Activated CD8-positive, alpha-beta memory T cell treated with anti-CD3 and anti-CD28 coated beads, Interleukin-2, amount 10 ng/mL, durations not matched to agents 7 days and 5 days (primary cell): ENCODE data around the gene DENND1B. TPM values are rescaled to one million over a fixed set of nuclear protein-coding genes. Genes with fewer than 3 reads are reported as not detected.
"Not testable (repeated sequence)": the region's sequence is repeated elsewhere in the genome, so short reads cannot be mapped to it uniquely, and the experiment has no call there.

Source experiments
- ATAC-seq: fragments of 150-1000 bp; cut with Tn5 transposase; one replicate; pipeline ENCODE4 v1.10.0; 2021; ENCODE audit warnings: moderate library complexity
- CTCF ChIA-PET: fragments of 350-600 bp; sonication (Branson Sonifier 250); formaldehyde crosslinking; loops from one replicate; lab custom pipeline; 2021; ENCODE audit warnings: antibody characterized with exemption; lab: Charles Lee
- DNase-seq: peaks from one replicate; pipeline ENCODE4 v3.0.0-alpha.2; 2020
- H3K27ac Mint-ChIP-seq: one replicate; pipeline ENCODE4 v1.8.0; 2021; ENCODE audit warnings: mild to moderate bottlenecking, mixed read lengths
- H3K27me3 Mint-ChIP-seq: one replicate; pipeline ENCODE4 v1.8.0; 2021; ENCODE audit warnings: mixed read lengths
- H3K36me3 Mint-ChIP-seq: one replicate; pipeline ENCODE4 v1.8.0; 2021; ENCODE audit warnings: mild to moderate bottlenecking, mixed read lengths
- H3K4me1 Mint-ChIP-seq: one replicate; pipeline ENCODE4 v1.8.0; 2021; ENCODE audit warnings: mixed read lengths
- H3K4me3 Mint-ChIP-seq: one replicate; pipeline ENCODE4 v1.8.0; 2021; ENCODE audit warnings: mild to moderate bottlenecking, moderate library complexity, mixed read lengths
- H3K9me3 Mint-ChIP-seq: one replicate; pipeline ENCODE4 v1.8.0; 2022; ENCODE audit warnings: low read depth, mixed read lengths
- total RNA-seq, 2 experiments: library from RNA; stranded (reverse); gene quantifications; one replicate each; pipeline ENCODE4 v1.2.3, GENCODE V29; 2021

DENND1B gene
- total RNA-seq, 2 experiments from 2014 or later: 29.5 to 30.3 TPM

DNA sequence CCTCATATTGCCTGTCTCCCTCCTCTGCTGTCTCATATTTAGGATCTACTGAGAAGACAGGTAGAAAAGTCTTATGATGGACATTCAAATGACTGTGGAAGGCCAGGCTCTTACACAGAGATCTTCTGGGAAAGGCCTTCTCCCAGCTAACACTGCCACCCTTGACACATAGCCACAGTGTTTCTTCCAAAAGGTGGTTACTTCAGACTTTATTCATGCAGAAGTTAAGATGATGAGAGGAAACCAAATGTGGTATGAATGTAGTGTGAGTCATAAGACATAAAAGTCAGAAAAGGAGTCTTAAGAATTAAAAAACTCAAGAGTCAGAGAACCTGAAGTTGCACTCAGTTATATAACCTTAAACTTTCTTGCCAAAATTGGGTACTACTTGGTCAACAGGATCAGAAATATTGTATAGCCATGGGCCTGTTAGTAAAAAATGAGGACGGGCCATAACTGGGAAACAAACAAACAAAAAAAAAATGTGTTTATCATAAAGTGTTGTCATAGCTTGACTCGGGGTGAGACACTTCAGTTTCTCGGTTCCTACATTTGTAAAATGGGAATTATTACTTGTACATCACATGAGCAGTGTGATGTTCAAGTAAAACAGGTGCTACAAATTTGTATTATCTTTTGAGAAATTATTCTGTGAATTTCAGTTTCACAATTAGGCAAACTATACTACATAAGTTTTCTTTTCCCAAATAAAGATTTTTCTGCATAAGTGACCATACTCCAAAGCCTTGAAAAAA, 1.2 kb upstream of the DENND1B start:
- Mint-ChIP-seq H3K27me3 (no peaks in the 10 kb centered on the region), H3K36me3 (peaks cover 23% of the 10 kb centered on the region)
- ATAC-seq: peak; percentile 61

DNA sequence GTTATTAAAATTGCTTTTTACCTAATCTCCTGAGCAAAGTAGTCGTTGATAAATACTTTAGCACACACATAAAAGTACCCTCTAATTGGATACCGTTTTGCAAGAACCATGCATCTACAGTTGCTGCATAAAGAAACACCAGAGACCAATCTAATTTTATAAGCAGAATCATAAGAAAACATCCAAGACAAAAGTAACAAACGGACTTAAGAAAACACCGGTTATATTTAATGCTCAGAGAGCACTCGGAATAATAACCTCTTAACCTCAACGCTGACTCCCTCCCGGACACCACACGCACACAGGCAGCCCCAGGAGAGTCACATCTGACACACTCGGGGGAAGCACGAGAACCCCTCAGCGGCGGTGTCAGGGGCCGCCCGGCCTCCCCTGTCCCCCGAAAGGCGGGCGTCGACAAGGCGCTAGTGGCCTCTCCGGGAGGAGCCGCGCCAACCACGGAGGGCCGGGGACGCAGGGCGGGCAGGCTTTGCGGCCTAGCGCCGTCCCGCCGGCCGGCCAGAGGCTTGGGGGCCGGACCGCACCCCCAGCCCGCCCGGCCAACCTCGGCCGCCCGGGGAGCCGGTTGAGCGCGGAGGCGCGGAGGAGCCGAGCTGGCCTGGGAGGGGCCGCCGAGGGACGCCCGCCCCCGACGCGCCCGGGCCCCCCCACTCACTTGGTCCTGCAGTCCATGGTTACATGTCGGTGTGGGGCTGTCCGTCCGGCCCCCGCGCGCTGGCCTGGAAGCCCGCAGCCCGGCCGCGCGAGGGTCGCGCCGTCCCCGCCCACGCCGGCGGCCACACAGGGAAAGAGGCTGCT, 606 bp downstream of the DENND1B start:
- H3K36me3 Mint-ChIP-seq: peaks cover 25% of the 10 kb centered on the region
- H3K4me1 Mint-ChIP-seq: peaks cover 66% of the 10 kb centered on the region
- no peaks in the 10 kb centered on the region for H3K27me3 Mint-ChIP-seq
- ATAC-seq (peak; percentile 48), DNase-seq (peak; percentile 80)
- CTCF ChIA-PET: interaction anchor here (2.2 kb wide), 1 partner anchor 13 kb away, joined by 12 read pairs; no protein-coding TSS in a partner anchor
- H3K4me3 Mint-ChIP-seq: peak overlapping the region; percentile 90
- H3K27ac Mint-ChIP-seq: peak overlapping the region; percentile 99
- H3K9me3 Mint-ChIP-seq: no peaks in the 10 kb centered on the region

More for the DNA sequence above, 1.2 kb upstream of the DENND1B start:
- peak; percentile 66 for DNase-seq
- peaks cover 60% of the 10 kb centered on the region for H3K4me1 Mint-ChIP-seq
- peak overlapping the region; percentile 66 for H3K4me3 Mint-ChIP-seq
- peak overlapping the region; percentile 99 for H3K27ac Mint-ChIP-seq
- CTCF ChIA-PET: interaction anchor here (0.7 to 2.2 kb wide), 4 partner anchors 15 to 161 kb away, joined by 3 to 12 read pairs (median 3); partner anchors contain the start of gene C1orf53
- H3K9me3 Mint-ChIP-seq: no peaks in the 10 kb centered on the region

DNA sequence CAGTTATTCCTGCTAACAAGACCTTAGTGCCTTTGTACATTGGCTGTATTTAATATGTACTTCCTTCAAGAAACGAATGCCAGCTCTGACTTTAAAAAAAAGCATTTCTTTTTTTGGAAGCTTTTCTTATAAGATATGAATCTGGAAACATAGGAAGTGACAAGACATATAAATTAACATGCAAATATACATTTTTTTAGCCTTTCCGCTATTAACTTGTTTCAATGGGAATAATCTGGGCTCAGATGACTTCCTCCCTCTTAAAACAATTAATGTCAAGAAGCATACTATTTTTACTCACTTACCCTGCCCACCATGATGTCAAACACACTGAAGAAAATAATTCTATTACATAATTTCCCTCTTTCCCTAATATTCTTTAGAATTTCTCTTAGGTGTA, 1.4 kb downstream of the DENND1B start:
- peak overlapping the region; percentile 90 for H3K4me3 Mint-ChIP-seq
- ATAC-seq (no peak), DNase-seq (no peak)
- H3K9me3 Mint-ChIP-seq: no peaks in the 10 kb centered on the region
- peaks cover 65% of the 10 kb centered on the region for H3K4me1 Mint-ChIP-seq
- H3K27ac Mint-ChIP-seq: peak overlapping the region; percentile 89
- CTCF ChIA-PET: no interaction called here
- H3K27me3 Mint-ChIP-seq: no peaks in the 10 kb centered on the region
- peaks cover 24% of the 10 kb centered on the region for H3K36me3 Mint-ChIP-seq

DNA sequence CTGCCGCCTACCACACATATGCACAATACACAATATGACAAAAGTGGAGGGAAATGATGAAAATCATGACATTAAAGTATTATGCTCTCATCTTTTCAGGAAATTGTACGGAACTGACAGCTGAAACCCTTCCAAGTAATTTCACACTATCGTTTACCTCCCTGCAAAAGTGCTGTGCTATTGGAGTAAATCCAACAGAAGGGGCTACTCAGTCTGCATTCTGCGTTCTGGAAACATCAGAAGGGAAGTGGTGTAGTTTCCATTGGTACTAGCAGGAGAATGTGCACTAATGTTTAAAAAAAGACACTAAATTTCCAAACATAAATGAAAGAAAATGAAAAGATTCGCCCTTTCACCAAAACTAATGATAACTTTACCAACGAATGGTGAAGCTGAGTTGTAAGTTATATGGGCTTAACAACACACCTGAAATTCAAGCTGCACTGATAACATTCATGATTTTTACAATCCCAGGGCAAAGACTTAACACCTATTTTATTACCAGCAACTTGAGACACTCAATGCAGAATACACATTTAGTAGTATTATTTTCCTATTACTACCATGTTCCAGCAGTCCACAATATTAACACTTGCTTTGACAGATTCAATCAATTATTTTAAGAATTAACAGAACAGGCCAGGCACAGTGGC, 3.2 kb downstream of the DENND1B start:
- CTCF ChIA-PET: no interaction called here
- ATAC-seq (no peak), DNase-seq (no peak)
- Mint-ChIP-seq H3K36me3 (peaks cover 38% of the 10 kb centered on the region), H3K27me3 (no peaks in the 10 kb centered on the region), H3K9me3 (no peaks in the 10 kb centered on the region), H3K27ac (no peak overlapping the region), H3K4me3 (peak overlapping the region; percentile 90), H3K4me1 (peaks cover 60% of the 10 kb centered on the region)

DNA sequence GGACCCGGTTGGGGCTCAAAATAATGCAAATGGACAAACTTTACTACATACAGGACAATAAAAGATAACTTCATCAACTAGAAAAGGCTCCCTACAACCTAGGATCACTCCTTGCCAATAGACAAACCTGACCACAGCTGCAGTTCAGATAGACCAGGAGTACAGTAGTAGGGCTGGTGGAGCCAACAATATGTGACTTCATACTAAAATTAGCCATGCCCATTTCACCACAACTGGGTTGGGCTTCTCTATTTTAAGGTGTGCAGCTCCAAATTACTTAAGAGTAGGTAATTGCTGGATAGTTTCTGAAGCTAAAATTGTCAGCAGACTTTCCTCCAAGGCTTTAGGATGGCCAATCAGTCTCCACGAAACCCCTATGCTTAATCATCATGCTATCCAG, 3.9 kb downstream of the DENND1B start:
- H3K36me3 Mint-ChIP-seq: peaks cover 40% of the 10 kb centered on the region
- H3K4me3 Mint-ChIP-seq: no peak overlapping the region
- DNase-seq (no peak), ATAC-seq (no peak)
- H3K4me1 Mint-ChIP-seq: peaks cover 55% of the 10 kb centered on the region
- no peaks in the 10 kb centered on the region for H3K9me3 Mint-ChIP-seq
- CTCF ChIA-PET: interaction anchor here (0.9 kb wide), 1 partner anchor 27 kb away, joined by 3 read pairs; no protein-coding TSS in a partner anchor
- no peak overlapping the region for H3K27ac Mint-ChIP-seq
- H3K27me3 Mint-ChIP-seq: no peaks in the 10 kb centered on the region

DNA sequence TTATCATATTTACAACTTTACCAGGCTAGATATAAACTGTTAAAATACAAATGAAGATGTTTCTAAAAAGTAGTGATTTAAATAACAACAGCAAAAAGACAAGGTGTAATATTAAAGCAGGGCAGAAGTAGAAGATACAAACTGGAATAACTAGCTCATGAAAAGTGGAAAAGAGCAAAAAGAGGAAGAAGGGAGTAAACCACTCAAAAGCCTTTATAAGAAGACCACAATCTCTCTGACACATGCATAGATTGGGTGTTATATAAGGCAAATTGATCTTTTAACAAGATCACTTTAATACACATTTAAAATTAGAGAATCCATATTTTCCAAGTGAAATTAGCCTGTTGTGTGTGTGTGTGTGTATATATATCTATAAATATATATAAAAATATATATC, 5.0 kb downstream of the DENND1B start:
- Mint-ChIP-seq H3K4me1 (peaks cover 52% of the 10 kb centered on the region), H3K27me3 (no peaks in the 10 kb centered on the region), H3K36me3 (peaks cover 48% of the 10 kb centered on the region), H3K27ac (no peak overlapping the region), H3K4me3 (no peak overlapping the region), H3K9me3 (no peaks in the 10 kb centered on the region)
- no peak for ATAC-seq
- DNase-seq: no peak
- CTCF ChIA-PET: no interaction called here

DNA sequence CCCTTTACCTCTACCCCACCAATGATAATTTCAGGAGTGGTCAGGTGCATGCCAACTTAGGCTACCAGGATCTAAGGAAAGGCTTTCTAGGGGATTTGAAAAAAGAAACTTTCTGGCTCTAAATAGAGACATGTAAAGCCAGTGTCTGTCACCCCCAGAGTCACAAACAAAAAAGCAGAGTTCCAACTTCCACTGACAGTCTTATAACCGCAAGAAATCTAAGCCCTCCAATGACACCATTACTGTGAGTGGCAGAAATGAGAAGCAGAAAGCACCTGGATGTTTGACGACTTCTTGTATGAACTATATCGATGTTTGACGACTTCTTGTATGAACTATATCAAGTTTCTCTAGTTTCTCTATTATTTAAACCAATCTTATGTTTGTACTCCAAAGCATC, 6.0 kb downstream of the DENND1B start:
- DNase-seq: no peak
- ATAC-seq: no peak
- CTCF ChIA-PET: interaction anchor here (1.2 kb wide), 1 partner anchor 99 kb away, joined by 3 read pairs; no protein-coding TSS in a partner anchor
- no peaks in the 10 kb centered on the region for H3K27me3 Mint-ChIP-seq
- H3K36me3 Mint-ChIP-seq: peaks cover 47% of the 10 kb centered on the region
- H3K4me3 Mint-ChIP-seq: no peak overlapping the region
- H3K4me1 Mint-ChIP-seq: peaks cover 52% of the 10 kb centered on the region
- H3K27ac Mint-ChIP-seq: no peak overlapping the region
- no peaks in the 10 kb centered on the region for H3K9me3 Mint-ChIP-seq

DNA sequence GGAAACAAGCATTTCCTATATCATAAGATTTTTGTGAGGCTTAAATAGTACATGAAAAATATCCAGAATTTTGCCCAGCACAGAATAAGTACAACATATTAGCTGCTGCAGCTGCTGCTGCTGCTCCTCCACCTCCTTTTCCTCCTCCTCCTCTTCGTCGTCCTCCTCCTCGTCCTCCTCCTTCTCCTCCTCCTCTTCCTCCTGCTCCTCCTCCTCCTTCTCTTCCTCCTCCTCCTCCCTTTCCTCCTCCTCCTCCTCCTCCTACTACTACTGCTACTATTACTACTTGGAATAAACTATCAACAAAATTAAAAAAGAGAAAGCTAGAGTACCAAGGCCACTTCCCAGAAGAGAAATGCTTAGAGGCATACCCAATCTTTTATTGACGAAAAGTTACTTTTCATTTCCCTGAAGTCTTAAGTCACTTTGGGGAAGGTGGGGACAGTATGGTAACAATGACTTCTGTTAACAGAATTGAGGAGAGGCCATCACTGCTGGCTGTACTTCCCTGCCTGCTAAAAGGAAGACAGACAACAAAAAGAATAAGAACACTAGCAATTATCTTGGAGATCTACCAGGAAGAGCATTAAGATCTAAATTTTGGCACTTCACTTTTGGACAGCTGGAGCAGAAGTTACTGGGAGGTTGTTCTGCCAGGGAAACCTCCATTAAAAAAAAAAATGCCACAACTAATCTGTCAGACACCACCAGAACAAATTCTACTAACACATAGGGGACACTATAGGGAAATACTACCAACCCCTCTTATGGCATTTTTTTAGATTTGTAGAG, 7.1 kb downstream of the DENND1B start:
- Mint-ChIP-seq H3K27me3 (no peaks in the 10 kb centered on the region), H3K9me3 (no peaks in the 10 kb centered on the region), H3K36me3 (peaks cover 54% of the 10 kb centered on the region), H3K4me1 (peaks cover 53% of the 10 kb centered on the region), H3K27ac (no peak overlapping the region), H3K4me3 (no peak overlapping the region)
- DNase-seq: no peak
- CTCF ChIA-PET: interaction anchor here (0.7 to 1.2 kb wide), 3 partner anchors 12 to 100 kb away, joined by 3 to 4 read pairs (median 3); no protein-coding TSS in a partner anchor
- no peak for ATAC-seq

DNA sequence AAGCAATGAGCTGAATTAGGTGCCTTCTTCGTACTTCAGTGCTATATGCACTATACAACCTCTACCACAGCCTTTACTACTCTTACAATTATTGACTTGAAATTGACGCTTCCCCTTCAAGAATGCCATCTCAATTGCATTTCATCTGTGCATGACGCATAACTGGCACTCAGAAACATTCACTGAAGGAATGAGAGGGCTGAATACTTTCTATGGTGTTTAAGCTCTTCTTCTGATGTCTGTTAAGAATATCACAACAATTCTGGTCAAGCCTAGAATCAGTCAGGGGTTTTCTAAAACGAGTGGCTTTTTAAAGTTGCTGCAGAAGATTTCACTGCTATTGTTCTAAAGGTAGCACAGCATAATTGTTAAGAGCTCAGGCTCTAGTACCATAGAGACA, 11.5 kb downstream of the DENND1B start:
- H3K4me1 Mint-ChIP-seq: peaks cover 37% of the 10 kb centered on the region
- peak overlapping the region; percentile 39 for H3K27ac Mint-ChIP-seq
- CTCF ChIA-PET: interaction anchor here (0.9 to 1.9 kb wide), 2 partner anchors 9 to 105 kb away, joined by 3 to 4 read pairs; no protein-coding TSS in a partner anchor
- DNase-seq: no peak
- no peak for ATAC-seq
- H3K36me3 Mint-ChIP-seq: peaks cover 44% of the 10 kb centered on the region
- H3K4me3 Mint-ChIP-seq: no peak overlapping the region
- no peaks in the 10 kb centered on the region for H3K27me3 Mint-ChIP-seq
- no peaks in the 10 kb centered on the region for H3K9me3 Mint-ChIP-seq

DNA sequence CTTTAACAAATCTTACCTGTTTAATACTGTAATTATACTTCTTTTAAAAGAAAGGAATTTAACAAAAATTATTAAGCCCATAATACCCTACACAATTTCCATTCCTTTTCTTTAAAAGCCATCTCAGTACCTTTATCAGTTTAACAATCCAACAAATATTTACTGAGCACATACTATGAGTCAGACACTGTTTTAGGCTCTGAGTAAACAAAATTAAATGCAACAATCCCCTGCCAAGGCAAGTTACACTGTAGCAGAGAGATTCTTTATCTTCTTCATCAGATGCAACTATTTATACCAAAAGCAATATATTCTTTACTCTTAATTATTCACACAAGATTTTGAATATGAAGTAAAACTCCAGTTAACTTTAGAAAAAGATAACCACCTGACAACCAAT, 12.0 kb downstream of the DENND1B start:
- Mint-ChIP-seq H3K9me3 (no peaks in the 10 kb centered on the region), H3K4me1 (peaks cover 33% of the 10 kb centered on the region)
- no peak for ATAC-seq

DNA sequence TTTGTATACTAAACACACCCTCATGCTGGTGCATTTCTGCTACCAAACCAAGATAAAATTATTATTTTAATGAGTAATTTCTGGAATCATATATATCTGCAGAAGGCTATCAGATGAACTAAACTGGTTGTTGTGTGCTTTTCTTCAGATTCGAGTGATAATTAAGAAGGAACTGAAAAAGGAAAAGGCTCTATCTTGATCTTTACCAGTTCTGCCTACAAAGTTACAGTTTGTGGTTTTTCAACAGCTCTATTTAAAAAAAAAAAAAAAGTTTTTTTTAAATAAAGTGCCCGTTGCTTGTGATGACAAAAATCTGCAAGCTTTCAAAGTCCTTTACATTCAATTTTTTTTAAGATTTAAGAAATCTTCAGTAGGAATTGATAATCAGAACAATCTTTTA, 13.6 kb downstream of the DENND1B start:
- no peaks in the 10 kb centered on the region for H3K9me3 Mint-ChIP-seq
- H3K4me1 Mint-ChIP-seq: peaks cover 29% of the 10 kb centered on the region
- CTCF ChIA-PET: interaction anchor here (1.2 to 2.6 kb wide), 2 partner anchors 14 to 107 kb away, joined by 3 to 12 read pairs; partner anchors contain the start of gene DENND1B
- H3K27ac Mint-ChIP-seq: peak overlapping the region; percentile 43
- DNase-seq: no peak
- ATAC-seq: peak; percentile 20
- H3K4me3 Mint-ChIP-seq: no peak overlapping the region
- H3K27me3 Mint-ChIP-seq: no peaks in the 10 kb centered on the region
- peaks cover 38% of the 10 kb centered on the region for H3K36me3 Mint-ChIP-seq

More for the DNA sequence above, 12.0 kb downstream of the DENND1B start:
- Mint-ChIP-seq H3K36me3 (peaks cover 43% of the 10 kb centered on the region), H3K27ac (peak overlapping the region; percentile 39), H3K27me3 (no peaks in the 10 kb centered on the region), H3K4me3 (no peak overlapping the region)
- CTCF ChIA-PET: interaction anchor here (1.9 kb wide), 1 partner anchor 106 kb away, joined by 4 read pairs; no protein-coding TSS in a partner anchor
- DNase-seq: no peak

DNA sequence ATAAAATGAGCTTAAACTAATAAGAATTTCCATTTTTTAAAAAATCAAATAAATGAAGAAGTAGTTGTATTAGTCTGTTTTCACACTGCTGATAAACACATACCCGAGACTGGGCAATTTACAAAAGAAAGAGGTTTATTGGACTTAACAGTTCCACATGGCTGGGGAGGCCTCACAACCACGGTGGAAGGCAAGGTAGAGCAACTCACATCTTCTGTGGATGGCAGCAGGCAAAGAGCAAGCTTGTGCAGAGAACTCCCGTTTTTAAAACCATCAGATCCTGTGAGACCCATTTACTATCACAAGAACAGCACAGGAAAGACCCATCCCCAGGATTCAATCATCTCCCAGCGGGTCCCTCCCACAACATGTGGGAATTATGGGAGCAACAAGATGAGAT, 19.7 kb downstream of the DENND1B start:
- H3K27ac Mint-ChIP-seq, DNase-seq, H3K9me3 Mint-ChIP-seq, H3K27me3 Mint-ChIP-seq, ATAC-seq, H3K4me3 Mint-ChIP-seq, CTCF ChIA-PET: not testable (repeated sequence)
- peaks cover 15% of the 10 kb centered on the region for H3K4me1 Mint-ChIP-seq
- H3K36me3 Mint-ChIP-seq: peaks cover 47% of the 10 kb centered on the region
